Erythroblast (primary cell): Measurements from ENCODE around the gene UBE2B.

Experiments
- GATA1 ChIP-seq: IDR thresholded peaks from 2 replicates; pipeline ENCODE4 v1.6.1; 2011; ENCODE audit warnings: low read depth, mild to moderate bottlenecking, control low read depth, low read length, moderate library complexity
- POLR2A ChIP-seq: IDR thresholded peaks from 2 replicates; pipeline ENCODE4 v1.6.1; 2011; ENCODE audit warnings: mild to moderate bottlenecking, low read length

GRCh38 chr5:134436523-134437339 is 65.4 kb downstream of the UBE2B start:
- TF ChIP-seq POLR2A = no peak
- TF ChIP-seq GATA1 = no peak
